HepG2 (cell line): ENCODE data around the gene TUBG1. TPM values are rescaled to one million over a fixed set of nuclear protein-coding genes. Genes with fewer than 3 reads are reported as not detected.
A peak's percentile ranks its signal among the peaks of the same experiment; 100 is the strongest.

Source experiments
- AGO1 ChIP-seq: fragments of 200-400 bp; formaldehyde crosslinking; IDR thresholded peaks from 2 replicates; pipeline ENCODE4 v1.6.1; 2017; ENCODE audit warnings: mild to moderate bottlenecking, low read depth, low read length, moderate library complexity; ENCODE audit not compliant: poor library complexity, severe bottlenecking
- CSRNP2 ChIP-seq: sonication (generic); formaldehyde crosslinking; conservative IDR thresholded peaks from 2 replicates; pipeline ENCODE4 v1.8.0; 2022; ENCODE audit warnings: low read depth, missing genetic modification reagents
- ESRRA ChIP-seq: sonication (generic); formaldehyde crosslinking; IDR thresholded peaks from 2 replicates; pipeline ENCODE4 v1.5.1; 2020; ENCODE audit warnings: mild to moderate bottlenecking, low read depth, missing genetic modification reagents
- FOXO1 ChIP-seq: sonication (generic); formaldehyde crosslinking; IDR thresholded peaks from 2 replicates; pipeline ENCODE4 v1.4.0; 2020; ENCODE audit warnings: missing genetic modification reagents
- HNF1A ChIP-seq, 2 experiments: sonication (generic) in 1 of 2; formaldehyde crosslinking in 1 of 2; IDR thresholded peaks; 2 replicates each; pipeline versions ENCODE4 v1.4.0 to v1.6.1; 2016 to 2020; ENCODE audit warnings: borderline replicate concordance in 1 of 2, low read depth in 1 of 2, mild to moderate bottlenecking in 1 of 2, missing genetic modification reagents in 1 of 2
- JUN ChIP-seq: sonication (generic); formaldehyde crosslinking; IDR thresholded peaks from 2 replicates; pipeline ENCODE4 v1.4.0; 2020; ENCODE audit warnings: mild to moderate bottlenecking, missing genetic modification reagents
- MIER3 ChIP-seq: IDR thresholded peaks from 2 replicates; pipeline ENCODE4 v1.6.1; 2016; ENCODE audit warnings: missing compliant biosample characterization, borderline replicate concordance
- NR3C1 ChIP-seq: sonication (generic); formaldehyde crosslinking; IDR thresholded peaks from 2 replicates; pipeline ENCODE4 v1.4.0; 2020; ENCODE audit warnings: missing genetic modification reagents
- POGK ChIP-seq: sonication (generic); formaldehyde crosslinking; conservative IDR thresholded peaks from 2 replicates; pipeline ENCODE4 v1.8.0; 2022; ENCODE audit warnings: mild to moderate bottlenecking, moderate library complexity, missing genetic modification reagents
- PRDM4 ChIP-seq: sonication (generic); formaldehyde crosslinking; IDR thresholded peaks from 2 replicates; pipeline ENCODE4 v1.9.0; 2021; ENCODE audit warnings: missing genetic modification reagents, borderline replicate concordance
- SMARCE1 ChIP-seq: fragments of 450-650 bp; IDR thresholded peaks from 2 replicates; pipeline ENCODE4 v1.6.1; 2017; ENCODE audit warnings: borderline replicate concordance
- TEAD3 ChIP-seq: optimal IDR thresholded peaks from 2 replicates; pipeline ENCODE3; 2016; ENCODE audit warnings: borderline replicate concordance
- ZFP36 ChIP-seq: fragments of 150-350 bp; IDR thresholded peaks from 2 replicates; pipeline ENCODE4 v1.6.1; 2018; ENCODE audit warnings: borderline replicate concordance, low read length, low read depth; ENCODE audit not compliant: partially characterized antibody
- ZKSCAN1 ChIP-seq: fragments of 150-350 bp; IDR thresholded peaks from 2 replicates; pipeline ENCODE4 v1.6.1; 2014; ENCODE audit warnings: low read length
- polyA plus RNA-seq, 8 experiments: library from polyadenylated mRNA; depleted of rRNA in 3 of 8; stranded (reverse) in 7 of 8; unstranded in 1 of 8; fragments of >200 nt; fragmentation: Illumina TruSeq in 4 of 8; extraction: Trizol in 4 of 8; gene quantifications; 2 replicates each; pipeline versions ENCODE4 v1.2.1 to v1.2.3, GENCODE V29; 2011 to 2016; ENCODE audit warnings: low read depth in 4 of 8, missing spikeins in 1 of 8, mixed read lengths in 1 of 8; ENCODE audit not compliant: insufficient read depth in 1 of 8
- total RNA-seq, 5 experiments: library from RNA; depleted of rRNA; stranded (reverse); fragments of >200 nt; fragmentation: Illumina TruSeq; extraction: Trizol; gene quantifications; 2 replicates each; pipeline ENCODE4 v1.2.3, GENCODE V29; 2016; ENCODE audit warnings: low read depth in 1 of 5
- TF ChIP-seq, protein P1 (sequence below): sonication (generic); formaldehyde crosslinking; conservative IDR thresholded peaks from 2 replicates; pipeline ENCODE4 v1.4.0; 2020; ENCODE audit warnings: missing genetic modification reagents

TUBG1 gene
- total and polyA plus RNA-seq, 2 of the 13 experiments (the other 11 are each of a cell fraction or from before 2014, with no cell fraction given) = 74.1 to 137 TPM

DNA sequence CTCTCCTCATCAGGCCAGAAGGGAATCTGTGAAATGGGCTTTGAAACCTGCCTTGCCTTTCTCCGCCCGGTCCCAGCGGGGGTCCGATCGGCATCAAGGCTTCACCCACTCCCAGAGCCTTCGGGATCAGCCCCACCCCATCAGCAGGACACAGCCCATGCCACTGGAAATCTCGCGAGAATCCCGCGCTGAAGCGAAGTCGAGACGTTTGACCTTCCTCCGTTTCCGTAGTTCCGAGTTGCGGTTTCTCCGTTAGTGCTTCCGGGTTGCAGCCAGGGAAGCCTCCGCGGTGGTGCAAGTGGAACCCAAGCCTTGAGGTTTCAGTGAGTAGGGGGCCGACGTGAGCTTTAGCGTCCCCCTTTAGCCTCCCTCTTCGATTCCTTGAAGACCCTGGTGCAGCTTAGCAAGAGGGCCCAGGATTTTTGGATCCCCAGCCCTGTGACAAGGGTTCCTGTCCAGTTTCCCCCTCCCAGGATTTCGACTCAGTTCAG is 47.5 kb upstream of the TUBG1 start, which contains the start of gene COASY (continued):
- TF ChIP-seq HNF1A (IDR thresholded peaks at IDR 0.05; ENCODE audit: low read depth) = peak; percentile 66
- peak; percentile 53; the same call in 1 of the 2 replicates for TF ChIP-seq HNF1A (CRISPR knock-in tag; IDR thresholded peaks at IDR 0.05; ENCODE audit: borderline replicate concordance)
- no peak for TF ChIP-seq SMARCE1
- TF ChIP-seq NR3C1 = no peak
- TF ChIP-seq TEAD3 = peak; percentile 79
- TF ChIP-seq FOXO1 (CRISPR knock-in tag) = peak; percentile 70
- no peak for TF ChIP-seq ZFP36
- TF ChIP-seq, protein P1, sequence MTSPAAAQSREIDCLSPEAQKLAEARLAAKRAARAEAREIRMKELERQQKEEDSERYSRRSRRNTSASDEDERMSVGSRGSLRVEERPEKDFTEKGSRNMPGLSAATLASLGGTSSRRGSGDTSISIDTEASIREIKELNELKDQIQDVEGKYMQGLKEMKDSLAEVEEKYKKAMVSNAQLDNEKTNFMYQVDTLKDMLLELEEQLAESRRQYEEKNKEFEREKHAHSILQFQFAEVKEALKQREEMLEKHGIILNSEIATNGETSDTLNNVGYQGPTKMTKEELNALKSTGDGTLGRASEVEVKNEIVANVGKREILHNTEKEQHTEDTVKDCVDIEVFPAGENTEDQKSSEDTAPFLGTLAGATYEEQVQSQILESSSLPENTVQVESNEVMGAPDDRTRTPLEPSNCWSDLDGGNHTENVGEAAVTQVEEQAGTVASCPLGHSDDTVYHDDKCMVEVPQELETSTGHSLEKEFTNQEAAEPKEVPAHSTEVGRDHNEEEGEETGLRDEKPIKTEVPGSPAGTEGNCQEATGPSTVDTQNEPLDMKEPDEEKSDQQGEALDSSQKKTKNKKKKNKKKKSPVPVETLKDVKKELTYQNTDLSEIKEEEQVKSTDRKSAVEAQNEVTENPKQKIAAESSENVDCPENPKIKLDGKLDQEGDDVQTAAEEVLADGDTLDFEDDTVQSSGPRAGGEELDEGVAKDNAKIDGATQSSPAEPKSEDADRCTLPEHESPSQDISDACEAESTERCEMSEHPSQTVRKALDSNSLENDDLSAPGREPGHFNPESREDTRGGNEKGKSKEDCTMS (CRISPR knock-in tag) = no peak
- TF ChIP-seq AGO1 = no peak
- no peak for TF ChIP-seq CSRNP2
- no peak for TF ChIP-seq ZKSCAN1
- no peak; the same call in 1 of the 2 replicates for TF ChIP-seq POGK
- 0 out of 2 replicates have a peak, but pooled peaks have one; percentile 56 for TF ChIP-seq JUN (CRISPR knock-in tag)
- no peak; the same call in 1 of the 2 replicates for TF ChIP-seq ESRRA (CRISPR knock-in tag)
- peak; percentile 90; the same call in 1 of the 2 replicates for TF ChIP-seq PRDM4 (CRISPR knock-in tag)
- peak; percentile 97 for TF ChIP-seq MIER3 (CRISPR knock-in tag)
